Mucosa of gallbladder (tissue), 1 donor: Measurements from ENCODE around the gene LCLAT1. TPM values are rescaled to one million over a fixed set of nuclear protein-coding genes. Genes with fewer than 3 reads are reported as not detected.
"Not testable (repeated sequence)": the region's sequence is repeated elsewhere in the genome, so short reads cannot be mapped to it uniquely, and the experiment has no call there.

Experiments
- DNase-seq: peaks from one replicate; pipeline ENCODE4 v3.0.0-alpha.2; 2020; ENCODE audit warnings: low spot score
- total RNA-seq: library from RNA; stranded (reverse); gene quantifications from one replicate; pipeline ENCODE4 v1.2.1, GENCODE V29; 2021
- donor health status: DM: no; HTN: no; CAD: no.

The LCLAT1 gene
- total RNA-seq, 1 donor from 2014 or later = 40.7 TPM

- DNase-seq = peak; percentile 65
Observed at GRCh38 chr2:30454571-30454970, 7.5 kb downstream of the LCLAT1 start.

- no peak for DNase-seq
Observed at GRCh38 chr2:30455114-30455738, 8.2 kb downstream of the LCLAT1 start.

- DNase-seq = no peak
Observed at GRCh38 chr2:30456106-30456505, 9.1 kb downstream of the LCLAT1 start.

GRCh38 chr2:30456579-30456978 is 9.5 kb downstream of the LCLAT1 start:
- no peak for DNase-seq

- no peak for DNase-seq
Observed at GRCh38 chr2:30457296-30457695, 10.2 kb downstream of the LCLAT1 start.

- no peak for DNase-seq
Observed at GRCh38 chr2:30459140-30459539, 12.1 kb downstream of the LCLAT1 start.

GRCh38 chr2:30462131-30462857 is 15.2 kb downstream of the LCLAT1 start:
- no peak for DNase-seq

- no peak for DNase-seq
Observed at GRCh38 chr2:30463535-30463934, 16.5 kb downstream of the LCLAT1 start.

GRCh38 chr2:30464544-30465170 is 17.6 kb downstream of the LCLAT1 start:
- DNase-seq = no peak

- DNase-seq = no peak
Observed at GRCh38 chr2:30465171-30465545, 18.1 kb downstream of the LCLAT1 start.

- DNase-seq = no peak
Observed at GRCh38 chr2:30466216-30466615, 19.2 kb downstream of the LCLAT1 start.

GRCh38 chr2:30467062-30467826 is 20.2 kb downstream of the LCLAT1 start:
- DNase-seq = not testable (repeated sequence)

- DNase-seq = no peak
Observed at GRCh38 chr2:30470426-30470825, 23.4 kb downstream of the LCLAT1 start.

- DNase-seq = no peak
Observed at GRCh38 chr2:30472326-30472725, 25.3 kb downstream of the LCLAT1 start.

- DNase-seq = no peak
Observed at GRCh38 chr2:30475542-30475941, 28.5 kb downstream of the LCLAT1 start.

- DNase-seq = no peak
Observed at GRCh38 chr2:30476636-30477035, 29.6 kb downstream of the LCLAT1 start.

GRCh38 chr2:30480703-30481322 is 33.8 kb downstream of the LCLAT1 start:
- DNase-seq = no peak

GRCh38 chr2:30481323-30481800 is 34.3 kb downstream of the LCLAT1 start:
- DNase-seq = peak; percentile 31

- DNase-seq = no peak
Observed at GRCh38 chr2:30482011-30482410, 35.0 kb downstream of the LCLAT1 start.

GRCh38 chr2:30484145-30484544 is 37.1 kb downstream of the LCLAT1 start:
- no peak for DNase-seq

GRCh38 chr2:30484995-30485394 is 37.9 kb downstream of the LCLAT1 start:
- DNase-seq = no peak

- DNase-seq = no peak
Observed at GRCh38 chr2:30486655-30487054, 39.6 kb downstream of the LCLAT1 start.
